GM12874 (cell line): ENCODE data around the gene VSIG10.

ENCODE experiments used
- TF ChIP-seq, protein P1 (sequence below): IDR thresholded peaks from 2 replicates; pipeline ENCODE4 v1.5.1; 2011; ENCODE audit warnings: low read depth, mild to moderate bottlenecking, control low read depth, low read length, moderate library complexity; ENCODE audit not compliant: insufficient read depth

VSIG10 gene

DNA sequence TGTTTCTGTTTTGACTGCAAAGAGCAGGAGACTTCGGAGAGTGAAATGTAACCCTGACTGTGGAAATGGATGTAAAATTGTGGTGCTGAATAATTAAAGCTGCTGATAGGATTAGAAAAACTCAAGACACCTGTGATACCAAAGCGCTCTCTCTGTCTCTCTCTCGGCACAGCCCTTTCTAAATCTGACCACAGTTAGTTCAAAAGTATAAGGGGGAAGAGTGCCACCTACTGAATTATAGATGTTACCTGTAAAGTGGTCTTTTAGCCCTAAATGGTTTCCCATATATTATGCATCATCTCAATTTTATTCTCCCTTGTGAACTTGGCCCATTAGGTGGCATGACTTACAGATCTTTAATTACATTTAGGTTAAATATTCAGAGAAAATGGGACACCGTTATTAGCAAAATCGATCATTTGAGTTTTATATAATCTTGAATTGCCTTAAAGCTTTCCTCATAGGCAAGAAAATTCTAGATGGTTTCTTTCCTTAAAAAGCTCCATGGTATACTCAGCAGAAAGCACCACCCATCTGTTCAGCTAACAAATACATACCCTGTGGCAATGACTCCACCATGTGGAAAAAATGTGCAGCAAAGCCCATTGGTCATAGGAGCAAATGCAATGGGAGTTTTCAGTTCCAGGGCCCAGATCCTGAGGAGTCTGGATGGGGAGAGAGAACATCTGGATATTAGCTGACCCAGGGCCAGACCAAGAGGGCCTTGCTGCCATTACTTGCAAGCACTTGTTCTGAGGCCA, 69.2 kb downstream of the VSIG10 start:
- TF ChIP-seq, protein P1, sequence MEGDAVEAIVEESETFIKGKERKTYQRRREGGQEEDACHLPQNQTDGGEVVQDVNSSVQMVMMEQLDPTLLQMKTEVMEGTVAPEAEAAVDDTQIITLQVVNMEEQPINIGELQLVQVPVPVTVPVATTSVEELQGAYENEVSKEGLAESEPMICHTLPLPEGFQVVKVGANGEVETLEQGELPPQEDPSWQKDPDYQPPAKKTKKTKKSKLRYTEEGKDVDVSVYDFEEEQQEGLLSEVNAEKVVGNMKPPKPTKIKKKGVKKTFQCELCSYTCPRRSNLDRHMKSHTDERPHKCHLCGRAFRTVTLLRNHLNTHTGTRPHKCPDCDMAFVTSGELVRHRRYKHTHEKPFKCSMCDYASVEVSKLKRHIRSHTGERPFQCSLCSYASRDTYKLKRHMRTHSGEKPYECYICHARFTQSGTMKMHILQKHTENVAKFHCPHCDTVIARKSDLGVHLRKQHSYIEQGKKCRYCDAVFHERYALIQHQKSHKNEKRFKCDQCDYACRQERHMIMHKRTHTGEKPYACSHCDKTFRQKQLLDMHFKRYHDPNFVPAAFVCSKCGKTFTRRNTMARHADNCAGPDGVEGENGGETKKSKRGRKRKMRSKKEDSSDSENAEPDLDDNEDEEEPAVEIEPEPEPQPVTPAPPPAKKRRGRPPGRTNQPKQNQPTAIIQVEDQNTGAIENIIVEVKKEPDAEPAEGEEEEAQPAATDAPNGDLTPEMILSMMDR = no peak

DNA sequence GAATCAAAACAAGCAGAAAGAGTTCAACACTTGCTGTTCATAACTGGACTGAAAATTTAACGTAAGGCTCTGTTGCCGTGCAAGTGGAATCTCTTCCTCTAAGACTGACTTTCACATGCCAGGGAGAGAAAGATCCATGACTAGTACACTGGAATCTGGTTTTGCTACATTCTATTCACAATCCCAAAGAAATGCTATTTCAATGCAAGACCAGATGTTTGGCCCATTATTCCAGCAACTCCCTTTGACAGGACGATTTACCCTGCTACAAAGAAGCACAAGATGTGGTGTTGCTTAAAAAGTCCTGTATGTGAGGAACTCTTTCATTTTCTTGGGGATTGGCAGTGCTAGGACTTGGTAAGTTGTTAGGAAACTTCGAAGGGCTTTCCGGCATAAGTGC, 69.9 kb downstream of the VSIG10 start:
- TF ChIP-seq, protein P1 = no peak

DNA sequence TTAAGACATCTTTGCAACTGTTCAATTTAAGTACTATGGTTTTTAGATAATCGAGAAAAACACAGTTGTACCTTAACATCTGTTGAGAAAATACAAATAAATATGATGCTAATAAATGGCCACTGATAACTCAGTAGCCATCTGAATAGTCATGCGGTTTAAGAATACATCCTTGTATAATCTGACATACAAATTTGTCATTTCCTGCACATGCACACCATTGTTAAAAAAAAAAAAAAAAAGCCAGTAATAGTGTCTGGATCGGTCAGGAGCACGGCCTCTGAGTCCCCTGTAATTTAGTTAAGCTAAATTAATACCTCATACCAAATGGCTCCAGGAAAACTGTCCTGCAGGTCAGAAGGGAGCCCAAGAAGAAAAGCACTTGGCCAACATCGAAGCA, 70.5 kb downstream of the VSIG10 start:
- TF ChIP-seq, protein P1 = no peak

DNA sequence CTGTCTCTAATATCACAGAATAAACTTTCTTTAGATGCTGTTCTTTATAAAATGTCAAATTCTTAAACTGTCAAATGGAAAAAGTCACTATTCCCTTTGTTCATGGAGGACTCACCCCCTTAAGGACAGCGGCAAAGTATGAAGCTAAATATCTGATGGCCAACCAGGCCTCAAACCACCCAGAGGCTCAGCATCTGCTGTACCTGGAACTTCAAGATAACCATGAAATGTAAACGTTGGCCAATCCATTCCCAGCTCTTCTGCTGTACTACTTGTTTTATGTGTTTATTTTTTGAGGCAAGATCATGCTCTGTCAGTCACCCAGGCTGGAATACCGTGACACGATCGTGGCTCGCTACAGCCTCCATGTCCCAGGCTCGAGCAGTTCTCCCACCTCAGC, 71.6 kb downstream of the VSIG10 start:
- TF ChIP-seq, protein P1 = no peak

DNA sequence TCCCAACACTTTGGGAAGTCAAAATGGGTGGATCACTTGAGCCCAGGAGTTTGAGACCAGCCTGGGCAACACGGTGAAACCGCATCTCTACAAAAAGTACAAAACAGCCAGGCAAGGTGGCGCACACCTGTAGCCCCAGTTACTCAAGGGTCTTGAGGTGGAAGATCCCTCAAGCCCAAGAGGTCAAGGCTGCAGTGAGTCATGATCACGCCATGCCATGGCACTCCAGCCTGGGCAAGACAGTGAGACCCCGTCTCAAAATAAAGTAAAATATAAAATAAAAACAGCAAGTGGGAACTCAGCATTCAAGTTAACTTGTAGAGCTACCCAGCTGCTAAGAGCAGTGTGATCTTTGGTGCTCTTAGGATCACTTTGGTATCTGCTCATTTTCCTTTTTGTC, 74.6 kb downstream of the VSIG10 start:
- TF ChIP-seq, protein P1 = no peak

DNA sequence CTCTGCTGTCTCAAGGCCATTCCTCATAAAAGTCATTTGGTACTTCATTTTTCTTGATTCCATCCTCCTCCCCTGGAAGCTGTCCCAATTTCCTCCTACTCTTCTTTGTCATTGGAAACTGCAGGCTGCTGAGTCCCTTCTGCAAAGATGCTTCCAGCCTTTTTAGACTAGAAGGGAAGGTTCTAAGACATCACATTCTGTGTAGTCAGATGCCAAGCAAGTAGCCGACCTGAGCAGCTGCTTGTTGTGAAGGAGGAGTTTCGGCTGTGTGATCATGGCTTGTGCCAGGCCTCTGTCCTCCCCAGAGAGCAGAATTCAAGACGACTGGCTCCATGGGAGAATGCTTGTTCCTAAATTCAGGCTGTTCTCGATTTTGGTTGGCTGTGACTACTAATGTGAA, 78.6 kb downstream of the VSIG10 start:
- TF ChIP-seq, protein P1 = no peak

DNA sequence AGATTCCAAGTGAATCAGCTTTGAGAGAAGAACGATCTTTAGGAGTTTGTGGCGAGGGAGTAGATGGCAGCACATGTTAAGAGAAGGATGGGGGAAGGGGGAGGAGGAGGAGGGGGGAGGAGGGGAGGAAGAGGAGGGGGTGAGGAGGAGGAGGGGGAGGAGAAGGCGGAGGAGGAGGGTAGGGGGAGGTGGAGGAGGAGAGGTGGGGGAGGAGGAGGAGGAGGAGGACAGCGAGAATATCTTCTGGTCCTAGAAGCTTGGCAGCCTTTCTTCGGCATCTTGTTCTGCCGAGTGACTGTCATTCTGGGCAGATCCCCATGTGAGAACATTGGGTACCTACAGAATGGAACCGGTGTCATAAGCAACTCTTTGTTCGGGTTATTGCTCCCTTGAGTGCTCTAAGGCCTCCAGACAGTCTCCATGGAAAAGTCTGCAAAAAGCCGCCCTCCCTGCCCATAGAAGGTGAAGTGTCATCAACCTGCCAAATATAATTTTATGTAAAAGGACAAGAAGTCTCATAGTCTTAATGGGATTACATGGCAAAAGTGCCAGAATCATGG, 80.4 kb downstream of the VSIG10 start:
- TF ChIP-seq, protein P1 = no peak
